HEK293 (cell line): Measurements from ENCODE around the gene CFAP57.

Source experiments
- CTCF ChIA-PET: fragments of 350-600 bp; formaldehyde crosslinking; extraction: SDS; loops from one replicate; lab custom pipeline; 2021; ENCODE audit warnings: antibody characterized with exemption; lab: Yijun Ruan, JAX
- POLR2A ChIA-PET: fragments of 300-600 bp; formaldehyde crosslinking; extraction: SDS; loops from one replicate; lab custom pipeline; 2020; ENCODE audit warnings: antibody characterized with exemption, inconsistent platforms; lab: Yijun Ruan, JAX
- H3K27ac ChIP-seq: fragments of 200-500 bp; sonication (Bioruptor generic); 2 replicates; pipeline ENCODE4 v1.5.1; 2014; ENCODE audit warnings: low read depth, low read length, control low read depth, inconsistent platforms; ENCODE audit errors: extremely low read depth
- H3K36me3 ChIP-seq, 2 experiments: fragments of 200-500 bp in 1 of 2; sonication (Bioruptor generic) in 1 of 2; 1 replicate in 1 of 2; 2 replicates in 1 of 2; pipeline ENCODE4 v1.5.1; 2014 to 2017; ENCODE audit warnings: inconsistent platforms in 2 of 2, low read length in 2 of 2; ENCODE audit not compliant: control insufficient read depth in 2 of 2, insufficient read depth in 1 of 2
- H3K4me1 ChIP-seq: fragments of 200-500 bp; sonication (Bioruptor generic); 2 replicates; pipeline ENCODE4 v1.5.1; 2014; ENCODE audit warnings: mild to moderate bottlenecking, low read length, inconsistent platforms; ENCODE audit not compliant: control insufficient read depth, insufficient read depth
- H3K4me3 ChIP-seq: 2 replicates; pipeline ENCODE4 v1.5.1; 2011; ENCODE audit warnings: low read depth, mild to moderate bottlenecking, control low read depth, low read length, moderate library complexity
- H3K9me3 ChIP-seq: fragments of 200-500 bp; sonication (Bioruptor generic); 2 replicates; pipeline ENCODE4 v1.5.1; 2014; ENCODE audit warnings: low read depth, low read length, inconsistent platforms; ENCODE audit not compliant: control insufficient read depth, insufficient read depth
- AEBP2 ChIP-seq: fragments of 450-650 bp; formaldehyde crosslinking; IDR thresholded peaks from 2 replicates; pipeline ENCODE4 v1.5.1; 2016; ENCODE audit warnings: missing biosample characterization, missing genetic modification characterization, borderline replicate concordance
- GLIS2 ChIP-seq: fragments of 450-650 bp; formaldehyde crosslinking; IDR thresholded peaks from 2 replicates; pipeline ENCODE4 v1.5.1; 2016; ENCODE audit warnings: missing biosample characterization, missing genetic modification characterization
- HOXD13 ChIP-seq: sonication (generic); formaldehyde crosslinking; IDR thresholded peaks from 2 replicates; pipeline ENCODE4 v1.8.0; 2022; ENCODE audit warnings: missing genetic modification reagents, borderline replicate concordance
- KLF16 ChIP-seq: fragments of 450-650 bp; formaldehyde crosslinking; IDR thresholded peaks from 2 replicates; pipeline ENCODE4 v1.5.1; 2017; ENCODE audit warnings: missing biosample characterization, missing genetic modification characterization
- OSR2 ChIP-seq: fragments of 450-650 bp; formaldehyde crosslinking; IDR thresholded peaks from 2 replicates; pipeline ENCODE4 v1.5.1; 2016; ENCODE audit warnings: missing biosample characterization, missing genetic modification characterization
- SP3 ChIP-seq: fragments of 450-650 bp; formaldehyde crosslinking; IDR thresholded peaks from 2 replicates; pipeline ENCODE4 v1.5.1; 2016; ENCODE audit warnings: missing biosample characterization, missing genetic modification characterization
- TRIM28 ChIP-seq: IDR thresholded peaks from 2 replicates; pipeline ENCODE4 v1.6.1; 2011; ENCODE audit warnings: low read length, control low read depth, borderline replicate concordance
- ZBTB49 ChIP-seq: fragments of 450-650 bp; formaldehyde crosslinking; IDR thresholded peaks from 2 replicates; pipeline ENCODE4 v1.5.1; 2016; ENCODE audit warnings: missing biosample characterization, missing genetic modification characterization, low read depth
- ZBTB6 ChIP-seq: fragments of 450-650 bp; formaldehyde crosslinking; IDR thresholded peaks from 2 replicates; pipeline ENCODE4 v1.5.1; 2017; ENCODE audit warnings: missing biosample characterization, missing genetic modification characterization
- ZBTB7A ChIP-seq: fragments of 450-650 bp; formaldehyde crosslinking; IDR thresholded peaks from 2 replicates; pipeline ENCODE4 v1.5.1; 2016; ENCODE audit warnings: low read depth, missing biosample characterization, missing genetic modification characterization
- ZNF121 ChIP-seq: fragments of 450-650 bp; formaldehyde crosslinking; IDR thresholded peaks from 2 replicates; pipeline ENCODE4 v1.5.1; 2016; ENCODE audit warnings: missing biosample characterization, missing genetic modification characterization
- ZNF184 ChIP-seq: fragments of 450-650 bp; IDR thresholded peaks from 2 replicates; pipeline ENCODE4 v1.5.1; 2018; ENCODE audit warnings: missing biosample characterization, mild to moderate bottlenecking, missing genetic modification characterization
- ZNF518A ChIP-seq: fragments of 450-650 bp; formaldehyde crosslinking; conservative IDR thresholded peaks from 2 replicates; pipeline ENCODE4 v1.5.1; 2016; ENCODE audit warnings: low read depth, missing biosample characterization, missing genetic modification characterization
- ZNF530 ChIP-seq: fragments of 450-650 bp; formaldehyde crosslinking; IDR thresholded peaks from 2 replicates; pipeline ENCODE4 v1.5.1; 2016; ENCODE audit warnings: low read depth, missing biosample characterization, missing genetic modification characterization
- ZNF571 ChIP-seq: fragments of 450-650 bp; formaldehyde crosslinking; IDR thresholded peaks from 2 replicates; pipeline ENCODE4 v1.5.0; 2017; ENCODE audit warnings: missing biosample characterization, missing genetic modification characterization
- ZNF670 ChIP-seq: fragments of 450-650 bp; formaldehyde crosslinking; IDR thresholded peaks from 2 replicates; pipeline ENCODE4 v1.5.1; 2016; ENCODE audit warnings: missing biosample characterization, missing genetic modification characterization, low read depth
- ZNF777 ChIP-seq: fragments of 450-650 bp; formaldehyde crosslinking; IDR thresholded peaks from 2 replicates; pipeline ENCODE4 v1.5.1; 2017; ENCODE audit warnings: missing biosample characterization, missing genetic modification characterization, borderline replicate concordance
- TF ChIP-seq, protein P1 (sequence below): fragments of 450-650 bp; formaldehyde crosslinking; IDR thresholded peaks from 2 replicates; pipeline ENCODE4 v1.5.1; 2016; ENCODE audit warnings: missing biosample characterization, missing genetic modification characterization

Gene CFAP57

GRCh38 chr1:43238991-43239469, 66.9 kb downstream of the CFAP57 start (continued):
- TF ChIP-seq ZBTB6 (tag by site-specific recombination) (no peak), ZBTB49 (no peak)
- TF ChIP-seq, all 188 proteins: peak for 0

DNA sequence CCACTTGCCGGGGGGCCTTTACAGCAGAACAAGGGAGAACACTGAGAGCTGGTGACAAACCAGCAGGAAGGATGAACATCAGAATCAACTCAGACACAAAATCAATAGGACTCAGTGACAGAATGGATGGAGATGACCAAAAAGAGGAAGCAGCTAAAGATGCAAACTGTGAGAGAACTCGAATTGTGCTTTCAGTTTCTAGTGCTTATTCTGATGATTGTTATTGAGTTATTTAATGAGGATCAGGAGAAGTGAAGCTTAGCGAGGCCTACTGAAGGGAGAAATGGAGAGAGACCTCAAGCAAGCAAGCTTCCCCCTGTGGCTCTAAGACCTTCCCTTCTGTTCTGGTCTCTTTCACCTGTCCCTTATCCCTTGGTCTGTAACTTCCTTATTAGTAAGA, 67.4 kb downstream of the CFAP57 start:
- Histone ChIP-seq H3K27ac (no peak overlapping the region), H3K9me3 (no peaks in the 10 kb centered on the region), H3K4me1 (no peaks in the 10 kb centered on the region), H3K36me3 (no peaks in the 10 kb centered on the region), H3K4me3 (no peak overlapping the region)
- TF ChIP-seq TRIM28 (no peak), OSR2 (tag by site-specific recombination) (no peak), GLIS2 (tag by site-specific recombination) (no peak), ZBTB7A (tag by site-specific recombination) (no peak), AEBP2 (no peak), ZNF530 (no peak), ZNF121 (tag by site-specific recombination) (no peak), SP3 (tag by site-specific recombination) (no peak), ZNF777 (tag by site-specific recombination) (no peak), ZNF571 (no peak), ZNF670 (tag by site-specific recombination) (no peak), KLF16 (no peak), HOXD13 (no peak), ZNF518A (no peak), ZNF184 (tag by site-specific recombination) (no peak)
- TF ChIP-seq, protein P1, sequence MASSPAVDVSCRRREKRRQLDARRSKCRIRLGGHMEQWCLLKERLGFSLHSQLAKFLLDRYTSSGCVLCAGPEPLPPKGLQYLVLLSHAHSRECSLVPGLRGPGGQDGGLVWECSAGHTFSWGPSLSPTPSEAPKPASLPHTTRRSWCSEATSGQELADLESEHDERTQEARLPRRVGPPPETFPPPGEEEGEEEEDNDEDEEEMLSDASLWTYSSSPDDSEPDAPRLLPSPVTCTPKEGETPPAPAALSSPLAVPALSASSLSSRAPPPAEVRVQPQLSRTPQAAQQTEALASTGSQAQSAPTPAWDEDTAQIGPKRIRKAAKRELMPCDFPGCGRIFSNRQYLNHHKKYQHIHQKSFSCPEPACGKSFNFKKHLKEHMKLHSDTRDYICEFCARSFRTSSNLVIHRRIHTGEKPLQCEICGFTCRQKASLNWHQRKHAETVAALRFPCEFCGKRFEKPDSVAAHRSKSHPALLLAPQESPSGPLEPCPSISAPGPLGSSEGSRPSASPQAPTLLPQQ: no peak
- POLR2A ChIA-PET: interaction anchor here (0.5 to 0.6 kb wide), 2 partner anchors 54 to 119 kb away, joined by 3 to 5 read pairs; no protein-coding TSS in a partner anchor
- CTCF ChIA-PET: interaction anchor here (0.9 to 2.3 kb wide), 3 partner anchors 151 to 175 kb away, joined by 3 to 21 read pairs (median 4); no protein-coding TSS in a partner anchor
